Stimulated activated CD4-positive, alpha-beta T cell treated with anti-CD3 and anti-CD28 coated beads, Interleukin-1b, Interleukin-23, amount 100 ng/mL, for 48 hours (primary cell): ENCODE results near the gene C2CD4B.

Source experiments
- DNase-seq: peaks from one replicate; pipeline ENCODE4 v3.0.0-alpha.2; 2020

C2CD4B gene, protein sequence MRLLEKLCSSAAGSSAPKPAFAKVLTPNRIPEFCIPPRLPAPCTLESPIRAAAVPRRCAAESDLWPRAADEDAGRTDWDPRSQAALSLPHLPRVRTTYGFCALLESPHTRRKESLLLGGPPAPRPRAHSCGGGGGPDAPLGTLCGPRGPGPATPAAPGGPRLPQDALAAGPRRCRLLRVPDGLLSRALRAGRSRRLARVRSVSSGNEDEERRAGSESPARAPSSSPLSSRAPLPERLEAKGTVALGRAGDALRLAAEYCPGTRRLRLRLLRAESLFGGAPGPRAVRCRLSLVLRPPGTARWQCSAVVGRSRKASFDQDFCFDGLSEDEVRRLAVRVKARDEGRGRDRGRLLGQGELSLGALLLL

DNA sequence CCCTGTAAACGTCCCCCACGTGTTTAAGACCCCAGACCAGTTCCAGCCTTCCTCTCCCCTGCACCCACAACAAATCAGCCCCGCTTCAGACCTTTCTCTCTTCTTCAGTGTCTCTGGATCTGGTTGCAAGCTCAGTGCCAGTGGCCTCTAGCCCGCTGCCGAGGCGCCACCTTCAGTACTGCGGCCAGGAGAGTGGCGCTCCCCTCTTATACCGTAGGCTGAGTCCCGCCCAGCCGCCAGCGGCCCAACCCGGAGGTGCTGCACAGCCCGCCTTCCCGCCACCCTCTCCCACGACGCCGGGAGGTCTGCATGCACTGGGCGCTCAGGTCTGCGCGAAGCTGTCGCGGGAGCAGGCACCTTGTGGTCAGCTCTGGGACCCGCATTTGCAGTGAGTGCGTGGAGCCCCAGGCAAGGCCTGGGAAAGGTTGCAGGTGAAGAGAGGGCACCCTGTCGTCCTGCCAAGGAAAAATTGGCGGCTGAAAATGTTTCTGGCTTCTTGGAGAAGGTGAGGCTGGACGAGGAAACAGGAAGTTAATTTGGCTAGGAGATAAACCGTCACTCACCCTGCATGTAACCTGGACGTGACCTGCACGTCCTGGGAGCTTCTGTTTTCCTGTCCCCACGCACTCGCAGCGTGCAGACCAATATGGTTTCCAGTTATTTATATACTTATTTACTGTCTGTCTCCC lies at the start of gene C2CD4B:
C2CD4B (minus strand) TSS at position 182 of the 689 bp plus-strand sequence. CDS start 301 bp downstream, outside the sequence.
- DNase-seq, result peak; percentile 33

- no peak for DNase-seq
Observed at GRCh38 chr15:62212741-62213140, 47.7 kb upstream of the C2CD4B start.

GRCh38 chr15:62211348-62211747 lies 46.3 kb upstream of the C2CD4B start:
- no peak for DNase-seq

GRCh38 chr15:62209821-62210220 lies 44.7 kb upstream of the C2CD4B start:
- DNase-seq, result no peak

GRCh38 chr15:62209322-62209721 lies 44.2 kb upstream of the C2CD4B start:
- DNase-seq, result no peak

- no peak for DNase-seq
Observed at GRCh38 chr15:62208884-62209283, 43.8 kb upstream of the C2CD4B start.

- DNase-seq, result no peak
Observed at GRCh38 chr15:62208367-62208766, 43.3 kb upstream of the C2CD4B start.

- DNase-seq, result no peak
Observed at GRCh38 chr15:62190675-62191074, 25.6 kb upstream of the C2CD4B start.

DNA sequence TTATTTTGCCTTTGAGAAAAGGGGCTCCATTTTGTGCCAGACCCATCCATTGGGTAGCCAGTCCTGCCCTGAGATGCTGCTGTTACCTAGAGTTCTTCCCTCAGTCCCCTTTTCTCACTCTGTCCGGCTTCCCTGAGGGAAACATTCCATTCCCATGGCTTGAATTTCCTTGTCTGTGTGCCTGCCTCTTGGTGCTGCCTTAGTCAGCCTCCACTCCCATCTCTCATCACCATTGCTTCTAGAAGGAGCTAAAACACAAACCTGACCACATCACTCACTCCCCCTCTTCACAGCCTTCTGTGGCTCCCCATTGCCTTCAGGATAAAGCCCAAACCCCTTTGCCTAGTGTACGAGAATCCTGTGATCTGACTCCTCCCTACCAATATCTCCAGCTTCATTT lies 25.2 kb upstream of the C2CD4B start:
- DNase-seq, result no peak

DNA sequence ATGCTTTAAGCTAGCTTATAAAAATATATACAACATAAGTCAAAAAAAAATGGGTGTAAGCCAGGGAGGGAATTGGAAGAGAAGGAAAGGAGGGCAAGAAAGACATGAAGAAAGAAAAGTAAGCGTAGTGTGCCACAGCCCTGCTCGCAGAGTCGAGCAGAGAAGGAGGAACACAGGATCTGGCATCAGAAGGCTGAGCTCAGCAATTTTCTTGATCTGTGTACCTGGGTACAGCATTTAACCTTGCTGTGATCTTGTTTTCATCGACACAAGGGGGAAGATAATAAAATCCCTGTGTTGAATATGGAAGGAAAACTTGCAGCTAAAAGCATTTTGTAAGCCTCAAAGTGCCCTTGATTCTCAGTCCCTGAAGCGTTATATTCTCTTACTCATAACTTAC lies 23.7 kb upstream of the C2CD4B start:
- DNase-seq, result no peak

GRCh38 chr15:62187910-62188309 lies 22.8 kb upstream of the C2CD4B start:
- DNase-seq, result no peak

DNA sequence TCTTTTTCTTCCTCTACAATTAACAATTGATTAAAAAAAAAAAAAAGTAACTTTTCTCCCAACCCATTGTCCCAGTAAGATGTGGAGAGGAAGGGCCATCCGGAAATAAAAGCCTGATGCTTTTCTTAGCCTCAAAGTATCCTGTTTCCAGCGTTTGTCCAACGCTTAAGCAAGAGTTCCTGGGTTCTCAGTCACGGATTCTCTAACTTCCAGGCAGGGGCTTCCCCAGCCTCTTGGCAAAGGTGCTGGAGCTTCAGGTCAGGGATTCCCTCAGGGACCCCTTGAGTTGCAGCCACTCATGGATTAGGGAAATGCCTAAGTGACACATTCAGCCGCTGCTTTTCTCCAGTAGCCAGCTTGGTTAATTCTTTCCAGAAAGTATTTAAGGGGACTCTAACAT lies 22.3 kb upstream of the C2CD4B start:
- no peak for DNase-seq

DNA sequence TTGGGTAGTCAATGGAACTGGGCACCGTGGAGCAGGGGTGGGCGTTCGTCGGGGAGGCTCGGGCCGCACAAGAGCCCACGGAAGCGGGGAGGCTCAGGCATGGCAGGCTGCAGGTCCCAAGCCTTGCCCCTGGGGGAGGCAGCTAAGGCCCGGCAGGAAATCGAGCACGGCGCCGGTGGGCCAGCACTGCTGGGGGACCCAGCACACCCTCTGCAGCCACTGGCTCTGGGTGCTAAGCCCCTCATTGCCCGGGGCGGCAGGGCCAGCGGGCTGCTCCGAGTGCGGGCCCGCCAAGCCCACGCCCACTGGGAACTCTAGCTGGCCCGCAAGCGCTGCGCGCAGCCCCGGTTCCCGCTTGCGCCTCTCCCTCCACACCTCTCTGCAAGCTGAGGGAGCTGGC lies 21.5 kb upstream of the C2CD4B start:
- DNase-seq, result no peak

- no peak for DNase-seq
Observed at GRCh38 chr15:62183130-62183529, 18.0 kb upstream of the C2CD4B start.

- DNase-seq, result no peak
Observed at GRCh38 chr15:62173215-62173614, 8.1 kb upstream of the C2CD4B start.

DNA sequence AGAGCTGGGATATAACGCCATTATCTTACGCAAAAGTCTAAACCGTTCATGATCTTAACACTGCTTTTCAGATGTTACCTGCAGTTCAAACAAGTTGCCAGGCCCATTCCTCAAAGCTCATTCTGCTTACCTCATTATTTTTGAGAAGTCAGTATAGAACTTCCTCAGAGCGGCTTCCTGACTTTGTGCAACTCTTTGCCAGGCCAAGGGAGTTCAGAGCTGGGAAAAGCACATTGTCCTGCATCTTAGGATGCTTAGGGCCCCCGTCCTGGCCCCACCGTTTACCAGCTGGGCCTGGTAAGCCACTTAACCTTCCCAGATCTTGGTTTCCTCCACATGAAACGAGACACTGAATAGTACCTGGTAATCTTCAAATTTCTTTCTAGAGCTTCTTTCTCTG lies 6.8 kb upstream of the C2CD4B start:
- DNase-seq, result no peak

- DNase-seq, result no peak
Observed at GRCh38 chr15:62165793-62166375, 799 bp upstream of the C2CD4B start.

DNA sequence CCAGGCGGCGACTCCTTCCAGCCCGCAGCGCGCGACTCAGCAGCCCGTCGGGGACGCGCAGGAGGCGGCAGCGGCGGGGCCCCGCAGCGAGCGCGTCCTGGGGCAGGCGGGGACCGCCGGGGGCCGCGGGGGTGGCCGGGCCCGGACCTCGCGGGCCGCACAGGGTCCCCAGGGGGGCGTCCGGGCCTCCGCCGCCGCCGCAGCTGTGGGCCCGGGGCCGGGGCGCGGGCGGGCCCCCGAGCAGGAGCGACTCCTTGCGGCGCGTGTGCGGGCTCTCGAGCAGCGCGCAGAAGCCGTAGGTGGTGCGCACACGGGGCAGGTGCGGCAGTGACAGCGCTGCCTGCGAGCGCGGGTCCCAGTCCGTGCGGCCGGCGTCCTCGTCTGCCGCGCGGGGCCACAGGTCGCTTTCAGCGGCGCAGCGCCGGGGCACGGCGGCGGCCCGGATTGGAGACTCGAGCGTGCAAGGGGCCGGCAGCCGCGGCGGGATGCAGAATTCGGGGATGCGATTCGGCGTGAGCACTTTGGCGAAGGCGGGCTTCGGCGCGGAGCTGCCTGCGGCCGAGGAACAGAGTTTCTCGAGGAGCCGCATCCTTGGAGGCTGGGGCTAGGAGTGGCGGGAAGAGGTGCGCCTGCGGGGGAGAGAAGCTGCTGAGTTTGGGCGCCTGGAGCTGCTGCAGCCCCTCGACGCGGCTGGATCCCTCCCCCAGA lies 535 bp downstream of the C2CD4B start:
- no peak for DNase-seq

GRCh38 chr15:62164014-62164395 lies 1.1 kb downstream of the C2CD4B start:
- DNase-seq, result no peak

- DNase-seq, result no peak
Observed at GRCh38 chr15:62163397-62164013, 1.6 kb downstream of the C2CD4B start.

- DNase-seq, result peak; percentile 70
Observed at GRCh38 chr15:62153228-62153627, 11.9 kb downstream of the C2CD4B start.

DNA sequence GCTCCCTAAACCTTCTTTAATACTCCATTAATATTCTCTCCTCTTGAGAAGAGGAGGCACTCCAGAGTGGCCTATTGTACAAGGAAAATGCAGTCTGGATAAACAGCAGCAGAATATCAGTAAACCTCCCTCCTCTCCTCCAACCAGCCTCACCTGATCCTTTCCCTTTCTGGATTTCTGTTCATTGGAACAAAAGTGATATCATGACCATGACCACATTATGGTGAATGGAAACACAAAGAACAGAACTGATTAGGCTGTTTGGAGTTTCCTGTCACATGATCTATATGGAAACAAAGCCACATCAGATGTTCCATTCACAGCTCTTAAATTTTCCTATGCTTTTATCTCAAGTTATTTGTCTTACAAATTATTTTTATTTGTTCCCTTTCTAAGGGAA lies 14.6 kb downstream of the C2CD4B start:
- DNase-seq, result no peak

DNA sequence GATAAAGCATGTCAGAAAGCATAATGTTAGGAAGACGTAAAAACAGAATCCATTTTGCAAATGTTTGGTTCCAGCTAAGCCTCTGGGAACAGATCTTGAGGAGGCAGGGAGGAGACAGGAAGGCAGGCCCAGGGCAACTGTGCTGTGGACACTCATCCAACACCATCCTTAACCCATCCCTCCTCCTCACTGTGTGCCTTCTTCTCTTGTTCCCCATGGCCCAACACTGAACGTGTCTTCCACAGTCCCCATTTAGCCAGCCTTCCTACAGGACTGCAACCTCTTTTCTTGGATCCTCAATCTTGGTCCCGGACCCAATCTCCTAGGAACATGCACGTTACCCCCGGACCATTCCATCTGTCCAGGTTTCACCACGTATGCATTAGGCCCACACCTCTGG lies 15.4 kb downstream of the C2CD4B start:
- DNase-seq, result no peak
